ENCODE data around the gene CENPT.

CENPT gene

DNA sequence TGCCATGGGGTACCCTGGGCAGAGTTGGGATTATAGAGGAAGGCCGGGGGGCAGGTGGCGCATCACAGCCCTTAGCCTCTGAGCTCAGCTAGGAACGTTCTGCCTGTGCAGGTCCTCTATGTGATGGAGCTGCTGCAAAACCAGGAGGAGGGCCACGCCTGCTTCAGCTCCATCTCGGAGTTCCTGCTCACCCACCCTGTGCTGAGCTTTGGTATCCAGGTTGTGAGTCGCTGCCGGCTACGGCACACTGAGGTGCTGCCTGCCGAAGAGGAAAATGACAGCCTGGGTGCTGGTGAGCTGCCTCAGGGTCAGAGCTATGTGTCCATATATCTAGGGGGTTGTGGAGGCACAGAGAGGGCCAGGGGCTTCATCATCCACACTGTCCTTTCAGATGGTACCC is 31.4 kb upstream of the CENPT start:
- Histone ChIP-seq H3K27me3 (no peaks in the 10 kb centered on the region), H4K20me1 (peaks cover 25 to 100% (median 75%) of the 10 kb centered on the region in 11 experiments; a peak in 21 of 22 replicates), H3K9me3 (replicated peaks in 1 of 11) (no peaks in the 10 kb centered on the region), H3K4me2 (no peak overlapping the region), H3K9ac (no peak overlapping the region), H3K4me1 (peaks cover 16 to 26% (median 22%) of the 10 kb centered on the region in 10 experiments), H3K27ac (no peak overlapping the region), H3K36me3 (peaks cover 83 to 94% (median 88%) of the 10 kb centered on the region in 11 experiments), H3K4me3 (no peak overlapping the region)
- TF ChIP-seq Cebpa-rat (IDR thresholded peaks at IDR 0.05), result no peak

DNA sequence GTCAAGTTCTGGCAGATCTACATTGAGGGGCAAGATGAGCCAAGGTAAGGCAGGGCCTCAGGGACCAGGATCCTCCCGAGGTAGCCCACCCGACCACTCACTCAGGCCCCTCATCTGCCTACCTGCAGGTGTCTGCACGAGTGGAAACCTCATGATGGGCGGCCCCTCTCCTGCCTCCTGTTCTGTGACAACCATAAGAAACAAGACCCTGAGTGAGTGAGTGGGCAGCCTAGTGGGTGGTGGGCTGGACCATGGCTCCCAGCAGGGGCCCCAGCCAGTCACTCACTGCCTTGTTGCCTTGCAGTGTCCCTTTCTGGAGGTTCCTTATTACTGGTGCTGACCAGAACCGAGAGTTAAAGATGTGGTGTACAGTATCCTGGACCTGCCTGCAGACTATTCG is 30.7 kb upstream of the CENPT start:
- Histone ChIP-seq H3K4me3 (no peak overlapping the region), H3K4me1 (peaks cover 18 to 28% (median 24%) of the 10 kb centered on the region in 10 experiments), H4K20me1 (peaks cover 26 to 99% (median 73%) of the 10 kb centered on the region in 11 experiments; a peak in 21 of 22 replicates), H3K9ac (no peak overlapping the region), H3K9me3 (replicated peaks in 1 of 11) (no peaks in the 10 kb centered on the region), H3K4me2 (no peak overlapping the region), H3K27ac (no peak overlapping the region), H3K36me3 (peaks cover 76 to 88% (median 82%) of the 10 kb centered on the region in 11 experiments), H3K27me3 (no peaks in the 10 kb centered on the region)
- TF ChIP-seq Cebpa-rat (IDR thresholded peaks at IDR 0.05), result no peak

DNA sequence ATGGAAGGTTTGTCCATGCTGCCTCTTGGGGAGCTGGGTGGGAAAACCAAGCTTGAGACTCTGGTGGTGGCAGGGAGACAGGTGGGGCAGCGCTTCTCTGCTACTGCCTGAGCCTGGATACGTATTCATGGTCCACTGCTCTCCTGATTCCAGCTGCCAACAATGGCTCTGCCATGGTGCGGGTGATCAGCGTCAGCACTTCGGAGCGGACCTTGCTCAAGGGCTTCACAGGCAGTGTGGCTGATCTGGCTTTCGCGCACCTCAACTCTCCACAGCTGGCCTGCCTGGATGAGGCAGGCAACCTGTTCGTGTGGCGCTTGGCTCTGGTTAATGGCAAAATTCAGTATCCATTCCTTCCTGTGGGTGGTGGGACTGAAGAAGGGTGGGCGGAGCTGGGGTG is 29.6 kb upstream of the CENPT start:
- no peak overlapping the region for H3K4me3 ChIP-seq
- H4K20me1 ChIP-seq, result peaks cover 26 to 87% (median 66%) of the 10 kb centered on the region in 11 experiments; a peak in 21 of 22 replicates
- no peak for TF ChIP-seq Cebpa-rat (IDR thresholded peaks at IDR 0.05)
- H3K9me3 ChIP-seq (replicated peaks in 1 of 11), result no peaks in the 10 kb centered on the region
- H3K9ac ChIP-seq, result no peak overlapping the region; a peak in 1 of 22 replicates
- peaks cover 65 to 80% (median 72%) of the 10 kb centered on the region in 11 experiments for H3K36me3 ChIP-seq
- no peak overlapping the region for H3K27ac ChIP-seq
- H3K27me3 ChIP-seq, result no peaks in the 10 kb centered on the region
- peaks cover 25 to 36% (median 31%) of the 10 kb centered on the region in 10 experiments for H3K4me1 ChIP-seq
- H3K4me2 ChIP-seq, result no peak overlapping the region

DNA sequence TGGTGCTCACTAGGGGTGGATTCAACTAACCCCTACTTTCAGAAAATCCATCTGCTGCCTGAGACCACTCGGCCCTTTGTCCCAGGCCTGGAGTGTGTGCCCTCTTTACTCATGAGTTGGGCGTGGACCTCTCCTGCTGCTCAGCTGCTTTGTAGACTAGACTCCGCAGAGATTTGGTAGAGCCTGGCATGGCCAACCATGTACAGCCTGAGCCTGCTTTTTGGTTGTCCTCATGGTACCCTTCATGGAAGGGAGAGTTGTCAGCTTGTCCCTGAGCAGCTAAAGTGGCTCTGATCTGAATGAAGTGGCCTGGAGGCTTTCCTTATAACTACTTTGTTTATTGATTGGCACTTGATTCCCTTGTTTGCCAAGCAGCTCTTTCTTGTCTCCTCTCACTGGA is 26.9 kb upstream of the CENPT start:
- Histone ChIP-seq H3K27me3 (no peaks in the 10 kb centered on the region), H3K27ac (peak overlapping the region in 3 of 11 experiments; percentile 86 to 91 (median 87); a peak in 4 of 22 replicates), H3K4me1 (peaks cover 26 to 42% (median 34%) of the 10 kb centered on the region in 10 experiments), H3K4me3 (peak overlapping the region; percentile 90 to 100 (median 96)), H3K4me2 (peak overlapping the region; percentile 86 to 98 (median 97)), H3K9me3 (replicated peaks in 1 of 11) (no peaks in the 10 kb centered on the region), H3K9ac (peak overlapping the region; percentile 88 to 97 (median 94)), H4K20me1 (peaks cover 26 to 82% (median 61%) of the 10 kb centered on the region in 11 experiments; a peak in 20 of 22 replicates), H3K36me3 (peaks cover 60 to 80% (median 72%) of the 10 kb centered on the region in 11 experiments)
- no peak for TF ChIP-seq Cebpa-rat (IDR thresholded peaks at IDR 0.05)

DNA sequence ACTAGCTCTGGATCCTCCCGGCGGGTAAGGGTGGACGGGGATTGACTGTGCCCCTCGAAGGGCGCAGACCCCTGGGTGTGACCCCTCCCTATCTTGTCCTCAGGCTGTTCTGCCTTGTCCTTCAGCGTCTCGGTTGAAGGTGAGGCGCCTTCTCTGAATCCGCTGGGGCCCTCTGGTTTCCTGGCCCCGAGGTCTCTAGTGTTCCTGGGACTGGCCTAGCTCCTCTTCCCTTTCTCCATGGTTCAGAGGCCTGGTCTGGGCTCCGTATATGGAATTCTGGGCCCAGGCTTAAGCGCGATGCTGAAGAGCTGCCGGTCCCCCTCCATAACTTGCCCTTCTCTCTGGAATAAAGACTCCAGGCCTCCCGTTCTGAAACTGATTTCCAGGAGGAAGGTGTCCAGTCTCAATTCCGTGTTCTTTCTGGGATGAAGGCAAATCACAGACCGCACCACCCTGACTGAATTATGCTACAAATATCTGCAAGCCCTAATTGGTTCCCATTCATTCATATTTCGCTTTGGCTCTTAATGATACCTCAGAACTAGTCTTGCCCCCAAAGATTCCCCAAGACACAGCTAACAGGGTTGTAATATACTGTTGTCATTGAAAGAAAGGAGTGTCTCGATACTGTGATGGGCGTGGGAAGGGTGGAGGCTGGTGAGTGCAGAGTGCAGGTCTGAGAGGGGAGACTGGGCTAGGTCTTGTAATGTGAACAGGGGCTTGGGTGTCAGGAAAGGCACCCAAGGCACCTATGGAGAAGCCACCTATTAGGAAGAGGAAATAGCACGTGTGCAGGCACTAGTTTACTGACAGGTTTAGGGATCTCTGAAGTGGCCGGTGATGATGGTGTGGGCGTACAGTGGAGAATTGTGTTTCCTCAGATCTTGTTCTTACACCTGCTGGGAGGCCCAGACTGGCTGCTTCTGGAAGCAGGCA is 26.2 kb upstream of the CENPT start:
- Histone ChIP-seq H3K9ac (peak overlapping the region; percentile 88 to 97 (median 94)), H3K4me2 (peak overlapping the region; percentile 86 to 98 (median 97)), H3K36me3 (peaks cover 60 to 80% (median 72%) of the 10 kb centered on the region in 11 experiments), H3K9me3 (replicated peaks in 1 of 11) (no peaks in the 10 kb centered on the region), H3K4me1 (peaks cover 26 to 42% (median 34%) of the 10 kb centered on the region in 10 experiments), H4K20me1 (peaks cover 26 to 85% (median 64%) of the 10 kb centered on the region in 11 experiments; a peak in 20 of 22 replicates), H3K27me3 (no peaks in the 10 kb centered on the region), H3K27ac (peak overlapping the region; percentile 82 to 93 (median 89)), H3K4me3 (peak overlapping the region; percentile 90 to 100 (median 96))
- no peak for TF ChIP-seq Cebpa-rat (IDR thresholded peaks at IDR 0.05)

DNA sequence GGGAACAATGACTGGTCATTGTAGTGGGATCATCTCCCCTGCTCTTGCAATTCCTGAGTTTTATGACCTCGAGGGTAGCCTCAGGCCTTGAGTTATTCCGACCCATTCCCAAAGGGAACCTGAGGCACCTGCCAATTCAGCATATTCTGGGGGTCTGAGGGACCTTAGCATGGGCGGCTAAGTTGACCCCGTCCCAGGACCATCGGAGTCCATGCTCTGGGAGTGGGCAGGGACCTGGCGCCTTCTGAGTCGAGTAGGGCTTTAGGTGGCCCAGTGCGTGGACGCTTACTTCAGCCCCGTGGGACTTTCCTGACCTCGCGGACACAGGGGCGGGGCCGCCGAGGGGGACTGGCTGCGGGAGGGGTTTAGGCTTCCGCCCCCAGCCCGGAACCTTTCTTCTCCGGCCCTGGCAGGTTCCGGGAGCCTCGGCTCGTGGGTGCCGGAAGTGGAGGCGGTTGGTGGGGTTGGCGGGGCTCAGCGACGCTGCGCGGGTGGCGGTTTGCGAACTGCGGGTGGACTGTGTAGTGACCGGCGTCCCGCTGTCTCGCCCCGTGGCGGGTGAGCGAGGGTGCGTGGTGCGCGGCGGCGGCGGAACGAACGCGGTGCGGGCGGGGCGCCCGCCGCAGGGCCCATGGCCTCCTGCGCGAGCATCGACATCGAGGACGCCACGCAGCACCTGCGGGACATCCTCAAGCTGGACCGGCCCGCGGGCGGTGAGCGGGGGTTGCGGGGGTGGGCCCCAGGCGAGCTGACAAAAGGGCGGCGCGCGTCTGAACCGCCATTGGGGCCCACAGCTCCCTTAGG is 25.3 kb upstream of the CENPT start, which contains the start of gene EDC4:
Gene EDC4 (plus strand): TSS at position 422 of the 804 bp plus-strand sequence. CDS start 210 bp downstream, at position 632.
- Histone ChIP-seq H3K9me3 (replicated peaks in 1 of 11) (no peaks in the 10 kb centered on the region), H3K36me3 (peaks cover 60 to 80% (median 72%) of the 10 kb centered on the region in 11 experiments), H3K9ac (peak within 1 kb of the TSS; percentile 88 to 97 (median 94)), H3K27ac (peak within 1 kb of the TSS; percentile 82 to 93 (median 89)), H3K4me2 (peak within 1 kb of the TSS; percentile 86 to 98 (median 97)), H3K4me3 (peak within 1 kb of the TSS; percentile 90 to 100 (median 96)), H4K20me1 (peaks cover 26 to 87% (median 69%) of the 10 kb centered on the region in 11 experiments; a peak in 20 of 22 replicates), H3K27me3 (no peaks in the 10 kb centered on the region), H3K4me1 (peaks cover 26 to 42% (median 34%) of the 10 kb centered on the region in 10 experiments)
- TF ChIP-seq Cebpa-rat (IDR thresholded peaks at IDR 0.05), result no peak

DNA sequence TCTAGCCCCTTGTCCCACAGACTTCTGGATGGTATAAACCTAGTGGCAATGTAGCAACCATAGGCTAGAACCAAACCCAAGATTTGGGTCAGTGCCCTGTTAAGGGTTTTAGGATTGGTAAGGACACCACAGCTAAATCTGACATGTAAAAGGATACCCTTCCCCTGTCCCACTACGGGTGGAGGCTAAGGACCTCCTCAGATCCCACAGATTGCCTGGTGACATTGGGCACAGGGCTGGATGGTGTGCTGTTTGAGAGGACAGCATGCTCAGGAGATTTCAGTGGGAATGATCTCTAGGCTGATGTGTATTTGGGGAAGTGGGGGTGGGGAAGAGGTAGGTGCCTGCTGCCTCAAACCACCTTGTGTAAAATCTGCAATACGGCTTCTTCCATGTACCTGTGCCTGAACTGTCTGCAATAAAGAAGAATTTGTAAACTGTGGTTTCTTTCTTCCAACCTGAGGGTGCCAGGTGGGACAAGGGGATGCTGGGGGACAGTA is 24.7 kb upstream of the CENPT start:
- H3K9me3 ChIP-seq (replicated peaks in 1 of 11), result no peaks in the 10 kb centered on the region
- TF ChIP-seq Cebpa-rat (IDR thresholded peaks at IDR 0.05), result no peak
- H3K4me2 ChIP-seq, result peak overlapping the region; percentile 86 to 98 (median 97); a peak in 21 of 22 replicates
- H3K4me3 ChIP-seq, result peak overlapping the region in 9 of 10 experiments; percentile 90 to 100 (median 97); a peak in 16 of 20 replicates
- H3K27me3 ChIP-seq, result no peaks in the 10 kb centered on the region
- H3K36me3 ChIP-seq, result peaks cover 60 to 80% (median 72%) of the 10 kb centered on the region in 11 experiments
- peak overlapping the region; percentile 88 to 97 (median 94); a peak in 19 of 22 replicates for H3K9ac ChIP-seq
- H3K27ac ChIP-seq, result peak overlapping the region; percentile 63 to 93 (median 89); a peak in 17 of 22 replicates
- peaks cover 26 to 42% (median 34%) of the 10 kb centered on the region in 10 experiments for H3K4me1 ChIP-seq
- peaks cover 26 to 87% (median 69%) of the 10 kb centered on the region in 11 experiments; a peak in 20 of 22 replicates for H4K20me1 ChIP-seq

DNA sequence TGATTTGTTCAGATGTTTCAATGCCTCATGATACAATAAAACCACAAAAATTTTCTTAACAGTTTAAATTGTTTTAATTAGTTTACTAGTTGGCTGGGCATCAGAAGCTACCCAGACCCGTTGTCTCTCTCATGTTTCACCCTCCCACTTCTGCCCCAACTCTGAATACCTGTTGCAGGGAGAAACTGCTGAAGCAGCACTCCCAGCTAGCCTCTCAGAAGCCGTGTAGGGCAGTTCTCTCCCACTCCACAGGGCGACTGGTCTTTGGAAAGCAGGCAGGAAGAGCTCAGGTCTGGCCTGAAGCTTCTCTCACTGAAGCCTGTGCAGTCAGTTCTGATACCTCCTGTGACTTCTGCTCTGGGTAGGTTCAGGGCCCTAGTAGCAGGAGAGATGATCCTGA is 23.8 kb upstream of the CENPT start:
- TF ChIP-seq Cebpa-rat (IDR thresholded peaks at IDR 0.05), result no peak
- Histone ChIP-seq H3K9me3 (replicated peaks in 1 of 11) (no peaks in the 10 kb centered on the region), H4K20me1 (peaks cover 22 to 87% (median 69%) of the 10 kb centered on the region in 11 experiments; a peak in 20 of 22 replicates), H3K4me1 (peaks cover 26 to 42% (median 34%) of the 10 kb centered on the region in 10 experiments), H3K27ac (peak overlapping the region in 2 of 11 experiments; percentile 6 to 91; a peak in 4 of 22 replicates), H3K27me3 (no peaks in the 10 kb centered on the region), H3K9ac (peak overlapping the region in 5 of 11 experiments; percentile 6 to 96 (median 18); a peak in 7 of 22 replicates), H3K4me3 (no peak overlapping the region), H3K36me3 (peaks cover 60 to 80% (median 72%) of the 10 kb centered on the region in 11 experiments), H3K4me2 (peak overlapping the region in 3 of 11 experiments; percentile 97 to 98 (median 98); a peak in 5 of 22 replicates)
